Measurements from ENCODE around the gene ATP13A3.

- no peak for TF ChIP-seq CTCF (IDR thresholded peaks at IDR 0.05; ENCODE audit: low read depth, low read length)
- no peak for TF ChIP-seq EZH2phosphoT487 (IDR thresholded peaks at IDR 0.05; ENCODE audit: low read depth)
Measured at GRCh38 chr3:194396859-194397756, 89.7 kb downstream of the ATP13A3 start.

Data from OCI-LY3 (cell line).